HEK293 (cell line): ENCODE measurements around the gene HOXB1.

Experiments used
- EGR2 ChIP-seq: fragments of 450-650 bp; formaldehyde crosslinking; IDR thresholded peaks from 2 replicates; pipeline ENCODE4 v1.5.1; 2016; ENCODE audit warnings: low read depth, missing biosample characterization, missing genetic modification characterization
- HIC1 ChIP-seq: fragments of 450-650 bp; formaldehyde crosslinking; IDR thresholded peaks from 2 replicates; pipeline ENCODE4 v1.5.1; 2016; ENCODE audit warnings: missing biosample characterization, missing genetic modification characterization
- HOXC10 ChIP-seq: sonication (generic); formaldehyde crosslinking; IDR thresholded peaks from 2 replicates; pipeline ENCODE4 v1.8.1; 2023; ENCODE audit warnings: mild to moderate bottlenecking, missing genetic modification reagents
- HOXD13 ChIP-seq: sonication (generic); formaldehyde crosslinking; IDR thresholded peaks from 2 replicates; pipeline ENCODE4 v1.8.0; 2022; ENCODE audit warnings: missing genetic modification reagents, borderline replicate concordance
- KLF17 ChIP-seq: fragments of 450-650 bp; formaldehyde crosslinking; IDR thresholded peaks from 2 replicates; pipeline ENCODE4 v1.5.1; 2016; ENCODE audit warnings: missing biosample characterization, missing genetic modification characterization
- MYNN ChIP-seq: fragments of 450-650 bp; formaldehyde crosslinking; IDR thresholded peaks from 2 replicates; pipeline ENCODE4 v1.5.1; 2016; ENCODE audit warnings: missing biosample characterization, missing genetic modification characterization, borderline replicate concordance
- OSR2 ChIP-seq: fragments of 450-650 bp; formaldehyde crosslinking; IDR thresholded peaks from 2 replicates; pipeline ENCODE4 v1.5.1; 2016; ENCODE audit warnings: missing biosample characterization, missing genetic modification characterization
- OVOL3 ChIP-seq: fragments of 450-650 bp; formaldehyde crosslinking; IDR thresholded peaks from 2 replicates; pipeline ENCODE4 v1.5.1; 2016; ENCODE audit warnings: missing biosample characterization, missing genetic modification characterization
- REPIN1 ChIP-seq: fragments of 450-650 bp; formaldehyde crosslinking; IDR thresholded peaks from 2 replicates; pipeline ENCODE4 v1.5.1; 2017; ENCODE audit warnings: missing biosample characterization, missing genetic modification characterization, low read depth
- SETDB1 ChIP-seq: IDR thresholded peaks from one replicate; pipeline ENCODE4 v1.6.1; 2017; ENCODE audit warnings: mild to moderate bottlenecking, low read length, moderate library complexity, mixed read lengths; ENCODE audit not compliant: insufficient read length
- SP3 ChIP-seq: fragments of 450-650 bp; formaldehyde crosslinking; IDR thresholded peaks from 2 replicates; pipeline ENCODE4 v1.5.1; 2016; ENCODE audit warnings: missing biosample characterization, missing genetic modification characterization
- ZBTB11 ChIP-seq: fragments of 450-650 bp; formaldehyde crosslinking; conservative IDR thresholded peaks from 2 replicates; pipeline ENCODE4 v1.5.1; 2016; ENCODE audit warnings: low read depth, missing biosample characterization, missing genetic modification characterization
- ZBTB17 ChIP-seq: fragments of 450-650 bp; formaldehyde crosslinking; IDR thresholded peaks from 2 replicates; pipeline ENCODE4 v1.5.1; 2016; ENCODE audit warnings: missing biosample characterization, missing genetic modification characterization
- ZNF10 ChIP-seq: fragments of 450-650 bp; formaldehyde crosslinking; IDR thresholded peaks from 2 replicates; pipeline ENCODE4 v1.5.1; 2017; ENCODE audit warnings: missing biosample characterization, missing genetic modification characterization
- ZNF112 ChIP-seq: fragments of 450-650 bp; formaldehyde crosslinking; IDR thresholded peaks from 2 replicates; pipeline ENCODE4 v1.5.0; 2017; ENCODE audit warnings: missing biosample characterization, missing genetic modification characterization
- ZNF18 ChIP-seq: fragments of 450-650 bp; formaldehyde crosslinking; IDR thresholded peaks from 2 replicates; pipeline ENCODE4 v1.5.1; 2016; ENCODE audit warnings: missing biosample characterization, missing genetic modification characterization
- ZNF24 ChIP-seq: fragments of 450-650 bp; formaldehyde crosslinking; IDR thresholded peaks from 2 replicates; pipeline ENCODE4 v1.5.1; 2016; ENCODE audit warnings: missing biosample characterization, missing genetic modification characterization
- ZNF341 ChIP-seq: fragments of 450-650 bp; formaldehyde crosslinking; IDR thresholded peaks from 2 replicates; pipeline ENCODE4; 2016; ENCODE audit warnings: low read depth, missing biosample characterization, missing genetic modification characterization
- ZNF366 ChIP-seq: fragments of 450-650 bp; formaldehyde crosslinking; conservative IDR thresholded peaks from 2 replicates; pipeline ENCODE4 v1.5.1; 2016; ENCODE audit warnings: missing biosample characterization, missing genetic modification characterization
- ZNF398 ChIP-seq: fragments of 450-650 bp; formaldehyde crosslinking; IDR thresholded peaks from 2 replicates; pipeline ENCODE4 v1.5.1; 2017; ENCODE audit warnings: missing biosample characterization, missing genetic modification characterization
- ZNF529 ChIP-seq: fragments of 450-650 bp; formaldehyde crosslinking; IDR thresholded peaks from 2 replicates; pipeline ENCODE4 v1.5.1; 2017; ENCODE audit warnings: missing genetic modification characterization, missing biosample characterization; ENCODE audit not compliant: insufficient replicate concordance
- ZNF571 ChIP-seq: fragments of 450-650 bp; formaldehyde crosslinking; IDR thresholded peaks from 2 replicates; pipeline ENCODE4 v1.5.0; 2017; ENCODE audit warnings: missing biosample characterization, missing genetic modification characterization
- ZNF639 ChIP-seq: fragments of 450-650 bp; formaldehyde crosslinking; IDR thresholded peaks from 2 replicates; pipeline ENCODE4 v1.5.1; 2016; ENCODE audit warnings: missing biosample characterization, missing genetic modification characterization
- ZNF768 ChIP-seq: fragments of 450-650 bp; formaldehyde crosslinking; IDR thresholded peaks from 2 replicates; pipeline ENCODE4 v1.5.1; 2018; ENCODE audit warnings: missing biosample characterization, mild to moderate bottlenecking, missing genetic modification characterization
- ZNF785 ChIP-seq: fragments of 450-650 bp; formaldehyde crosslinking; IDR thresholded peaks from 2 replicates; pipeline ENCODE4 v1.5.1; 2016; ENCODE audit warnings: missing biosample characterization, missing genetic modification characterization
- ZSCAN16 ChIP-seq: fragments of 450-650 bp; formaldehyde crosslinking; IDR thresholded peaks from 2 replicates; pipeline ENCODE4 v1.5.1; 2016; ENCODE audit warnings: missing biosample characterization, missing genetic modification characterization
- TF ChIP-seq, protein P1 (sequence below): fragments of 450-650 bp; formaldehyde crosslinking; IDR thresholded peaks from 2 replicates; pipeline ENCODE4 v1.5.1; 2017; ENCODE audit warnings: missing biosample characterization, missing genetic modification characterization

HOXB1 gene

DNA sequence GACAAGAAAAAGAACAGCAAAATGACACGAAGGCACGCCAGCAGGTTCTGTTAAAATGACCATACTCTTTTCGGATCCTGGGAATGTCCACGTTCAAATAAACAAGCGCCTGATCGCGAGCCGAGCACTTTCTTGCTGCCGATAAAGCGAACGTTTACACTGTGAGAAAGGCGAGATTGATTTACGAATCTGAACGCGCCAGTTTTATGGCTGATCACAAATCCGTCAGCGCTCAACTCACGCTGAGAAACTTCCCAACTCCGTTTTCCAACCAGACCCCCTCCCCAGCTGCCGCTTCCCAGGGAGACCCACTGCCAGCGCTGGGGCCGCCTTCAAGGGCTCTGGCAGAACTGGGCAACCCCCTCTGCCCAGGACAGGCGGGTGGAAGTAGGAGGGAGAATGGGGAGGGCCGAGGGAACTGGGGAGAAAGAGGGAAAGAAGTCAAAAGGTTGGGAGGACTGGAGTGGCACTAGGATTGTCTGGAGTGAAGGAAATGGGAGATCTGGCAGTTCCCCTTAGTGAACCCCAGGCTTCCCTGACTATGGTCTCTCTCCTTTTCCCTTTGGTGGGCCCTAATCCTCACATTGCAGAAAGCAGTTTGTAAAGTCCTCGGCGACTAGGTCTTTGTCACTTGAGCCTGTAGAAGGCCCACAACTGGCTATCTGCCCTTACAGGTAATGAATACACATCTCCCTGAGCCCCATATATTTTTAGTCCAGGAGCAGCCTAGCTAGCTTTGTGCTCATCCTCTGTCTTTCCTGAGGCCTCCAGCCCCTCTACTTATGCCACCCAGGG is 40.4 kb upstream of the HOXB1 start (continued):
- no peak for TF ChIP-seq ZNF571
- no peak for TF ChIP-seq HOXD13 (CRISPR knock-in tag)
- peak; percentile 94 for TF ChIP-seq HIC1 (tag by site-specific recombination)
- TF ChIP-seq OSR2: peak; percentile 76
- peak; percentile 64 for TF ChIP-seq ZNF366 (tag by site-specific recombination)
- no peak for TF ChIP-seq ZNF529 (tag by site-specific recombination)
- no peak; the same call in 1 of the 2 replicates for TF ChIP-seq SP3 (tag by site-specific recombination)
- TF ChIP-seq ZNF341 (tag by site-specific recombination): peak; percentile 94
- 0 out of 2 replicates have a peak, but pooled peaks have one; percentile 32 for TF ChIP-seq ZNF10 (tag by site-specific recombination)
- peak; percentile 26 for TF ChIP-seq ZNF24 (tag by site-specific recombination)
- TF ChIP-seq ZNF768 (tag by site-specific recombination): no peak
- no peak; the same call in 1 of the 2 replicates for TF ChIP-seq OVOL3 (tag by site-specific recombination)
- TF ChIP-seq REPIN1: no peak
- TF ChIP-seq HOXC10 (CRISPR knock-in tag): no peak
- TF ChIP-seq SETDB1: no peak
- peak; percentile 91 for TF ChIP-seq ZNF398 (tag by site-specific recombination)
- TF ChIP-seq ZBTB11: peak; percentile 29; the same call in 1 of the 2 replicates
- peak; percentile 83 for TF ChIP-seq ZNF18 (tag by site-specific recombination)
- TF ChIP-seq EGR2 (tag by site-specific recombination): no peak
- no peak for TF ChIP-seq MYNN (tag by site-specific recombination)
- TF ChIP-seq ZBTB17: peak; percentile 96
- TF ChIP-seq ZSCAN16 (tag by site-specific recombination): no peak
- no peak for TF ChIP-seq ZNF785 (tag by site-specific recombination)
- TF ChIP-seq KLF17 (tag by site-specific recombination): peak; percentile 61; the same call in 1 of the 2 replicates
- TF ChIP-seq, protein P1, sequence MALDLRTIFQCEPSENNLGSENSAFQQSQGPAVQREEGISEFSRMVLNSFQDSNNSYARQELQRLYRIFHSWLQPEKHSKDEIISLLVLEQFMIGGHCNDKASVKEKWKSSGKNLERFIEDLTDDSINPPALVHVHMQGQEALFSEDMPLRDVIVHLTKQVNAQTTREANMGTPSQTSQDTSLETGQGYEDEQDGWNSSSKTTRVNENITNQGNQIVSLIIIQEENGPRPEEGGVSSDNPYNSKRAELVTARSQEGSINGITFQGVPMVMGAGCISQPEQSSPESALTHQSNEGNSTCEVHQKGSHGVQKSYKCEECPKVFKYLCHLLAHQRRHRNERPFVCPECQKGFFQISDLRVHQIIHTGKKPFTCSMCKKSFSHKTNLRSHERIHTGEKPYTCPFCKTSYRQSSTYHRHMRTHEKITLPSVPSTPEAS: 0 out of 2 replicates have a peak, but pooled peaks have one; percentile 40
- TF ChIP-seq ZNF112 (tag by site-specific recombination): no peak
- TF ChIP-seq ZNF639 (tag by site-specific recombination): peak; percentile 59; the same call in 1 of the 2 replicates
